DOHH2 (cell line): Measurements from ENCODE around the gene CD79A.

Source experiments
- CTCF ChIP-seq: fragments of 200-600 bp; sonication (generic); IDR thresholded peaks from one replicate; pipeline ENCODE4 v1.5.1; 2014; ENCODE audit warnings: antibody characterized with exemption, mild to moderate bottlenecking, low read depth, low read length; ENCODE audit not compliant: poor library complexity, severe bottlenecking
- EZH2phosphoT487 ChIP-seq: fragments of 200-600 bp; sonication (generic); IDR thresholded peaks from 2 replicates; pipeline ENCODE4 v1.6.1; 2017; ENCODE audit warnings: borderline replicate concordance, mild to moderate bottlenecking, antibody characterized with exemption, low read length, moderate library complexity, mixed read lengths

DNA sequence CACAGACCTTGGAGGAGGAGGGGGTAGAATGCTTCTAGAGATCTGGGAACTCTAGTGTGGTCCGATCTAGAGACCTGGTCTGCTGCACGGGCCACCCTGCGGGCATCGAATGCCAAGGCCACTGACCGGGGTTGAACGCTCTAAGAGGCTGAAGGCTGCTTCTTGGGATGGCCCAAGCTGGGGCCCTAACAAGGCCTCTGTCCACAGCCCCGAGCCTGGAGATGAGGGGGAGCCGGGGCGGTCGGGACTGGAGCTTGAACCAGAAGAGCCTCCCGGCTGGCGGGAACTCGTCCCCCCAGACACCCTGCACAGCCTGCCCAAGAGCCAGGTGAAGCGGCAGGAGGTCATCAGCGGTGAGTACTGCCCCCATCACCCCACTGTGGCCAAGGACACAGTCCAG lies 21.2 kb downstream of the CD79A start:
- TF ChIP-seq CTCF (no peak), EZH2phosphoT487 (no peak)
